GM12801 (cell line): ENCODE results near the gene ARIH1.

Experiments used
- CTCF ChIP-seq: IDR thresholded peaks from one replicate; pipeline ENCODE4 v1.5.1; 2011; ENCODE audit warnings: control low read depth; ENCODE audit not compliant: insufficient read length; ENCODE audit errors: extremely low read depth

ARIH1 gene

GRCh38 chr15:72570059-72570458 is 95.9 kb downstream of the ARIH1 start:
- TF ChIP-seq CTCF = no peak

- no peak for TF ChIP-seq CTCF
Observed at GRCh38 chr15:72579814-72580213, 105.7 kb downstream of the ARIH1 start.

GRCh38 chr15:72584006-72584405 is 109.9 kb downstream of the ARIH1 start:
- no peak for TF ChIP-seq CTCF

GRCh38 chr15:72585025-72585424 is 110.9 kb downstream of the ARIH1 start:
- no peak for TF ChIP-seq CTCF

GRCh38 chr15:72585476-72586058 is 111.4 kb downstream of the ARIH1 start:
- no peak for TF ChIP-seq CTCF

- TF ChIP-seq CTCF = no peak
Observed at GRCh38 chr15:72588096-72588495, 114.0 kb downstream of the ARIH1 start.

GRCh38 chr15:72590427-72590826 is 116.3 kb downstream of the ARIH1 start:
- TF ChIP-seq CTCF = no peak
